Caco-2 (cell line): ENCODE results near the gene TMC6. TPM values are rescaled to one million over a fixed set of nuclear protein-coding genes. Genes with fewer than 3 reads are reported as not detected.

ENCODE experiments used
- BruUV-seq: library from RNA; stranded (reverse); fragments of 400-500 nt; replicated peaks from 2 replicates; lab custom pipeline; 2021; lab: Mats Ljungman, UMichigan
- CTCF ChIA-PET: fragments of 300-600 bp; sonication (Branson Sonifier 250); formaldehyde crosslinking; loops from one replicate; lab custom pipeline; 2022; ENCODE audit warnings: antibody characterized with exemption; lab: Charles Lee
- POLR2A ChIA-PET: fragments of 300-600 bp; sonication (Branson Sonifier 250); formaldehyde crosslinking; loops from one replicate; lab custom pipeline; 2022; ENCODE audit warnings: antibody characterized with exemption; lab: Charles Lee
- DNase-seq, 2 experiments: peaks; one replicate each; pipeline versions ENCODE4 v3.0.0 to v3.0.0-alpha.2; 2020 to 2022
- H3K27me3 ChIP-seq: replicated peaks from 2 replicates; pipeline ENCODE4 v1.6.0; 2011; ENCODE audit warnings: low read length; ENCODE audit not compliant: control insufficient read depth, insufficient read depth
- H3K36me3 ChIP-seq: 2 replicates; pipeline ENCODE4 v1.5.1; 2011; ENCODE audit warnings: low read length; ENCODE audit not compliant: control insufficient read depth, insufficient read depth
- H3K4me1 ChIP-seq: fragments of 250-450 bp; sonication (Bioruptor Pico); 2 replicates; pipeline ENCODE4 v1.5.1; 2020; ENCODE audit warnings: mild to moderate bottlenecking
- H3K4me3 ChIP-seq: 2 replicates; pipeline ENCODE4 v1.5.1; 2011; ENCODE audit warnings: low read depth, mild to moderate bottlenecking, control low read depth, low read length
- H3K9me3 ChIP-seq: fragments of 250-450 bp; sonication (Bioruptor Pico); 2 replicates; pipeline ENCODE4 v1.5.1; 2020; ENCODE audit warnings: mild to moderate bottlenecking, moderate library complexity
- H3K27ac Mint-ChIP-seq: one replicate; pipeline ENCODE4 v1.8.0; 2022; ENCODE audit warnings: mixed read lengths; ENCODE audit not compliant: unreplicated experiment
- H3K27me3 Mint-ChIP-seq: one replicate; pipeline ENCODE4 v1.8.0; 2022; ENCODE audit warnings: mixed read lengths; ENCODE audit not compliant: insufficient read depth, unreplicated experiment
- H3K36me3 Mint-ChIP-seq: one replicate; pipeline ENCODE4 v1.8.0; 2022; ENCODE audit warnings: mild to moderate bottlenecking, mixed read lengths; ENCODE audit not compliant: insufficient read depth, unreplicated experiment
- H3K4me1 Mint-ChIP-seq: one replicate; pipeline ENCODE4 v1.8.0; 2022; ENCODE audit warnings: low read depth, mixed read lengths; ENCODE audit not compliant: unreplicated experiment
- H3K4me3 Mint-ChIP-seq: one replicate; pipeline ENCODE4 v1.8.0; 2022; ENCODE audit warnings: mild to moderate bottlenecking, moderate library complexity, mixed read lengths; ENCODE audit not compliant: unreplicated experiment
- H3K9me3 Mint-ChIP-seq: one replicate; pipeline ENCODE4 v1.8.0; 2022; ENCODE audit warnings: mixed read lengths; ENCODE audit not compliant: unreplicated experiment
- CTCF ChIP-seq, 2 experiments: fragments of 200-600 bp in 1 of 2; IDR thresholded peaks; 1 replicate in 1 of 2; 2 replicates in 1 of 2; pipeline versions ENCODE4 v1.5.1 to v1.8.0; 2011 to 2022; ENCODE audit warnings: antibody characterized with exemption in 1 of 2, control low read depth in 1 of 2, inconsistent platforms in 1 of 2, low read depth in 1 of 2, low read length in 1 of 2, mild to moderate bottlenecking in 1 of 2, moderate library complexity in 1 of 2; ENCODE audit not compliant: insufficient read depth in 1 of 2, severe bottlenecking in 1 of 2, unreplicated experiment in 1 of 2
- intact Hi-C: fragments of 100-400 bp; cut with micrococcal nuclease; formaldehyde crosslinking; loops from one replicate; pipeline ENCODE4 v1.10.0; 2022; ENCODE audit not compliant: unreplicated experiment
- total RNA-seq: library from RNA; stranded (reverse); gene quantifications from 2 replicates; pipeline ENCODE4 v1.2.3, GENCODE V29; 2022

Gene TMC6
- total RNA-seq, 1 experiment from 2014 or later, result 77.7 TPM

GRCh38 chr17:78163881-78164747 is 35.6 kb upstream of the TMC6 start:
- ChIA-PET CTCF (no interaction called here), POLR2A (no interaction called here)
- H3K36me3 ChIP-seq, result no peaks in the 10 kb centered on the region
- no peak for TF ChIP-seq CTCF (IDR thresholded peaks at IDR 0.05; ENCODE audit: insufficient read depth in 1 of 2, low read depth in 1 of 2, low read length in 1 of 2, severe bottlenecking in 1 of 2, unreplicated experiment in 1 of 2)
- intact Hi-C loops, result no loop called here
- Mint-ChIP-seq H3K9me3 (no peaks in the 10 kb centered on the region), H3K27me3 (no peaks in the 10 kb centered on the region), H3K4me1 (no peaks in the 10 kb centered on the region), H3K27ac (no peak overlapping the region), H3K4me3 (no peak overlapping the region), H3K36me3 (peaks cover 11% of the 10 kb centered on the region)
- H3K27me3 ChIP-seq, result no peaks in the 10 kb centered on the region
- no TSS peak for BruUV-seq
- DNase-seq, result no peak
- no peaks in the 10 kb centered on the region for H3K9me3 ChIP-seq
- no peaks in the 10 kb centered on the region; the same call in 1 of the 2 replicates for H3K4me1 ChIP-seq
- H3K4me3 ChIP-seq, result no peak overlapping the region

- Mint-ChIP-seq H3K9me3 (no peaks in the 10 kb centered on the region), H3K4me1 (no peaks in the 10 kb centered on the region), H3K36me3 (peaks cover 7% of the 10 kb centered on the region), H3K4me3 (no peak overlapping the region), H3K27ac (no peak overlapping the region), H3K27me3 (no peaks in the 10 kb centered on the region)
- Histone ChIP-seq H3K4me1 (no peaks in the 10 kb centered on the region), H3K36me3 (no peaks in the 10 kb centered on the region), H3K27me3 (no peaks in the 10 kb centered on the region), H3K9me3 (no peaks in the 10 kb centered on the region), H3K4me3 (no peak overlapping the region)
- CTCF ChIA-PET, result no interaction called here
- no peak for DNase-seq
- no TSS peak for BruUV-seq
- intact Hi-C loops, result no loop called here
- POLR2A ChIA-PET, result no interaction called here
- no peak for TF ChIP-seq CTCF (IDR thresholded peaks at IDR 0.05; ENCODE audit: insufficient read depth in 1 of 2, low read depth in 1 of 2, low read length in 1 of 2, severe bottlenecking in 1 of 2, unreplicated experiment in 1 of 2)
Observed at GRCh38 chr17:78159575-78160158, 31.1 kb upstream of the TMC6 start.

GRCh38 chr17:78154903-78155811 is 26.6 kb upstream of the TMC6 start:
- H3K4me3 Mint-ChIP-seq, result no peak overlapping the region
- Histone ChIP-seq H3K4me3 (no peak overlapping the region), H3K4me1 (peaks cover 25% of the 10 kb centered on the region), H3K36me3 (no peaks in the 10 kb centered on the region), H3K9me3 (no peaks in the 10 kb centered on the region), H3K27me3 (no peaks in the 10 kb centered on the region)
- ChIA-PET POLR2A (no interaction called here), CTCF (interaction anchor here (0.7 kb wide), 1 partner anchor 31 kb away, joined by 5 read pairs; the partner anchor contains the start of gene TK1)
- peaks cover 11% of the 10 kb centered on the region for H3K4me1 Mint-ChIP-seq
- intact Hi-C loops, result no loop called here
- TF ChIP-seq CTCF (IDR thresholded peaks at IDR 0.05; ENCODE audit: insufficient read depth in 1 of 2, low read depth in 1 of 2, low read length in 1 of 2, severe bottlenecking in 1 of 2, unreplicated experiment in 1 of 2), result no peak
- no peaks in the 10 kb centered on the region for H3K9me3 Mint-ChIP-seq
- no peaks in the 10 kb centered on the region for H3K27me3 Mint-ChIP-seq
- peaks cover 7% of the 10 kb centered on the region for H3K36me3 Mint-ChIP-seq
- H3K27ac Mint-ChIP-seq, result no peak overlapping the region
- BruUV-seq, result no TSS peak
- no peak for DNase-seq
